SK-N-SH treated with all-trans-retinoic acid at 6 μM for 48 hours (cell line): ENCODE data around the gene SMOC2.

ENCODE experiments used
- ATAC-seq: fragments of 200-7000 bp; cut with Tn5 transposase; 3 replicates; pipeline ENCODE4 v1.9.1; 2020; ENCODE audit warnings: mild to moderate bottlenecking, moderate library complexity
- ARNTL ChIP-seq: fragments of 450-650 bp; formaldehyde crosslinking; IDR thresholded peaks from 2 replicates; pipeline ENCODE4 v1.5.0; 2020; ENCODE audit warnings: low read depth, mild to moderate bottlenecking, moderate library complexity, borderline replicate concordance
- BACH2 ChIP-seq: fragments of 250-450 bp; sonication (Bioruptor Pico); IDR thresholded peaks from 2 replicates; pipeline ENCODE4 v1.9.0; 2021; ENCODE audit warnings: mild to moderate bottlenecking, borderline replicate concordance
- CSDC2 ChIP-seq: fragments of 250-450 bp; sonication (Bioruptor Pico); IDR thresholded peaks from 2 replicates; pipeline ENCODE4 v1.5.0; 2020; ENCODE audit warnings: mild to moderate bottlenecking, moderate library complexity
- CSRNP3 ChIP-seq: fragments of 250-450 bp; sonication (Bioruptor Pico); IDR thresholded peaks from 2 replicates; pipeline ENCODE4 v1.5.1; 2021; ENCODE audit warnings: mild to moderate bottlenecking, moderate library complexity
- ESRRG ChIP-seq: fragments of 250-450 bp; sonication (Bioruptor Pico); IDR thresholded peaks from 2 replicates; pipeline ENCODE4 v1.6.1; 2021; ENCODE audit warnings: mild to moderate bottlenecking
- GLIS3 ChIP-seq: fragments of 250-450 bp; sonication (Bioruptor Pico); IDR thresholded peaks from 2 replicates; pipeline ENCODE4 v1.5.0; 2020; ENCODE audit warnings: mild to moderate bottlenecking, moderate library complexity
- OSR1 ChIP-seq: fragments of 250-450 bp; sonication (Bioruptor Pico); IDR thresholded peaks from 2 replicates; pipeline ENCODE4 v1.8.0; 2022; ENCODE audit warnings: moderate library complexity, mild to moderate bottlenecking, inconsistent platforms
- PATZ1 ChIP-seq: fragments of 250-450 bp; sonication (Bioruptor Pico); IDR thresholded peaks from 2 replicates; pipeline ENCODE4 v1.8.0; 2020; ENCODE audit warnings: mild to moderate bottlenecking, moderate library complexity, borderline replicate concordance
- POU6F1 ChIP-seq: fragments of 250-450 bp; sonication (Bioruptor Pico); IDR thresholded peaks from 2 replicates; pipeline ENCODE4 v1.8.0; 2021; ENCODE audit warnings: low read depth, mild to moderate bottlenecking, moderate library complexity, borderline replicate concordance
- RARB ChIP-seq: fragments of 250-450 bp; sonication (Bioruptor Pico); IDR thresholded peaks from 2 replicates; pipeline ENCODE4 v1.8.0; 2021; ENCODE audit warnings: mild to moderate bottlenecking, moderate library complexity
- SNAI2 ChIP-seq: fragments of 250-450 bp; sonication (Bioruptor Pico); IDR thresholded peaks from 2 replicates; pipeline ENCODE4 v1.5.0; 2020; ENCODE audit warnings: mild to moderate bottlenecking, moderate library complexity
- TCF4 ChIP-seq: fragments of 250-450 bp; sonication (Bioruptor Pico); IDR thresholded peaks from 2 replicates; pipeline ENCODE4 v1.8.0; 2021; ENCODE audit warnings: mild to moderate bottlenecking, moderate library complexity, borderline replicate concordance
- TOX ChIP-seq: fragments of 250-450 bp; sonication (Bioruptor Pico); IDR thresholded peaks from 2 replicates; pipeline ENCODE4 v1.8.0; 2021; ENCODE audit warnings: mild to moderate bottlenecking, moderate library complexity, borderline replicate concordance
- TSHZ2 ChIP-seq: fragments of 250-450 bp; sonication (Bioruptor Pico); IDR thresholded peaks from 2 replicates; pipeline ENCODE4 v1.5.0; 2020; ENCODE audit warnings: mild to moderate bottlenecking, moderate library complexity
- ZC3H10 ChIP-seq: fragments of 250-450 bp; sonication (Bioruptor Pico); IDR thresholded peaks from 2 replicates; pipeline ENCODE4 v1.5.1; 2021; ENCODE audit warnings: mild to moderate bottlenecking, moderate library complexity
- ZNF565 ChIP-seq: fragments of 450-650 bp; formaldehyde crosslinking; conservative IDR thresholded peaks from 2 replicates; pipeline ENCODE4 v1.5.0; 2020; ENCODE audit warnings: low read depth, mild to moderate bottlenecking, moderate library complexity
- ZNF70 ChIP-seq: fragments of 450-650 bp; formaldehyde crosslinking; IDR thresholded peaks from 2 replicates; pipeline ENCODE4 v1.5.0; 2020; ENCODE audit warnings: mild to moderate bottlenecking, moderate library complexity
- ZNF8 ChIP-seq: fragments of 450-650 bp; formaldehyde crosslinking; IDR thresholded peaks from 2 replicates; pipeline ENCODE4 v1.5.0; 2020; ENCODE audit warnings: mild to moderate bottlenecking, moderate library complexity

The SMOC2 gene

GRCh38 chr6:168648240-168649125 is 207.5 kb downstream of the SMOC2 start (continued):
- TF ChIP-seq TCF4 (CRISPR knock-in tag) (no peak), SNAI2 (CRISPR knock-in tag) (no peak), POU6F1 (CRISPR knock-in tag) (no peak)

- TF ChIP-seq ZNF565 (CRISPR knock-in tag): no peak
- no peak for TF ChIP-seq ZNF8 (CRISPR knock-in tag)
- TF ChIP-seq ESRRG (CRISPR knock-in tag): no peak
- no peak for TF ChIP-seq OSR1
- no peak for TF ChIP-seq ZNF70
- no peak for TF ChIP-seq GLIS3 (CRISPR knock-in tag)
- TF ChIP-seq POU6F1 (CRISPR knock-in tag): no peak
Observed at GRCh38 chr6:168649209-168649608, 208.2 kb downstream of the SMOC2 start.

GRCh38 chr6:168650671-168651111 is 209.7 kb downstream of the SMOC2 start:
- no peak for TF ChIP-seq CSRNP3 (CRISPR knock-in tag)
- no peak for TF ChIP-seq ESRRG (CRISPR knock-in tag)
- TF ChIP-seq TSHZ2 (CRISPR knock-in tag): no peak
- no peak for TF ChIP-seq POU6F1 (CRISPR knock-in tag)
- TF ChIP-seq PATZ1 (CRISPR knock-in tag): no peak
- TF ChIP-seq ZC3H10: no peak
- TF ChIP-seq ARNTL (CRISPR knock-in tag): no peak
- TF ChIP-seq CSDC2: no peak
- no peak for TF ChIP-seq BACH2 (CRISPR knock-in tag)
- no peak for TF ChIP-seq ZNF8 (CRISPR knock-in tag)
- TF ChIP-seq RARB (CRISPR knock-in tag): no peak
- TF ChIP-seq TCF4 (CRISPR knock-in tag): no peak
- no peak for TF ChIP-seq TOX (CRISPR knock-in tag)
- no peak for ATAC-seq

More at GRCh38 chr6:168649209-168649608, 208.2 kb downstream of the SMOC2 start:
- ATAC-seq: no peak
